ENCODE measurements around the gene CLSTN1. TPM values are rescaled to one million over a fixed set of nuclear protein-coding genes. Genes with fewer than 3 reads are reported as not detected.

Gene CLSTN1
- total RNA-seq, 1 experiment from 2014 or later: 99.3 TPM

DNA sequence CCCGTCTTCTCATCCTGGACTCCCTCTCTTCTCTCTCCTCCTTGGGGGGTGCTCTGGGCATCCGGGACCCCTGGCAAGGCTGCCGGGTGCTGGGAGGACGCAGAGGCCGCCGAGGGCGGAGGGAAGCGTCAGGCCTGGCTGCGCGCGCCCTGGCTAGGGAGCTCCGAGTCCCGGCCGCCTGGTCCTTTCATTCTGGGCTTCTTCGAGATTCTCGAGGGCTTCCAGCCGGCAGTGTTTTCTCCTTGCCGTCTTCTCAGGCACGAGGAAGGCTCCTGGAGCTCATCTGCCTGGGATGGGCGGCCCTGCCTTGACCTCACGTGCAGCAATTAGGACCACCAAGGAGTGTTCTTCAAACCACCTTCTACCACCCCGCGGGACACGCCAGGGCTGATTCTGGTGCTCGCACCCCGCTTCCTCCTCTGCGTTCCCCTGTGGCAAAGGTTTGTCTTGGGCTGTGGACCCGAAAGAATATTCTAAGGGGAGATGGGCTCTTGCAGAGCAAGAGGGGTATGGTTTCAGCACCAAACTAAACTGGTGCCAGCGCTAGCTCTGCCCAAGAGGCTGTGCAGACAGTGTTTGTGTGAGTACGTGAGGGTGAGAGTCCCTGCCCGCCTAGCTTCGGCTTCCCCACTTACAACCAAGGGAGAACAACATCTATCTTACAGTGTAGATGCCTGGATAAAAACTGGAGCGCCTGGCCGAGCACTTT is 135.7 kb downstream of the CLSTN1 start:
- H3K9me3 Mint-ChIP-seq (ENCODE audit: low read depth, unreplicated experiment): no peaks in the 10 kb centered on the region
- TF ChIP-seq, protein P1, sequence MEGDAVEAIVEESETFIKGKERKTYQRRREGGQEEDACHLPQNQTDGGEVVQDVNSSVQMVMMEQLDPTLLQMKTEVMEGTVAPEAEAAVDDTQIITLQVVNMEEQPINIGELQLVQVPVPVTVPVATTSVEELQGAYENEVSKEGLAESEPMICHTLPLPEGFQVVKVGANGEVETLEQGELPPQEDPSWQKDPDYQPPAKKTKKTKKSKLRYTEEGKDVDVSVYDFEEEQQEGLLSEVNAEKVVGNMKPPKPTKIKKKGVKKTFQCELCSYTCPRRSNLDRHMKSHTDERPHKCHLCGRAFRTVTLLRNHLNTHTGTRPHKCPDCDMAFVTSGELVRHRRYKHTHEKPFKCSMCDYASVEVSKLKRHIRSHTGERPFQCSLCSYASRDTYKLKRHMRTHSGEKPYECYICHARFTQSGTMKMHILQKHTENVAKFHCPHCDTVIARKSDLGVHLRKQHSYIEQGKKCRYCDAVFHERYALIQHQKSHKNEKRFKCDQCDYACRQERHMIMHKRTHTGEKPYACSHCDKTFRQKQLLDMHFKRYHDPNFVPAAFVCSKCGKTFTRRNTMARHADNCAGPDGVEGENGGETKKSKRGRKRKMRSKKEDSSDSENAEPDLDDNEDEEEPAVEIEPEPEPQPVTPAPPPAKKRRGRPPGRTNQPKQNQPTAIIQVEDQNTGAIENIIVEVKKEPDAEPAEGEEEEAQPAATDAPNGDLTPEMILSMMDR (IDR thresholded peaks at IDR 0.05; ENCODE audit: unreplicated experiment): no peak
- no peak overlapping the region for H3K27ac Mint-ChIP-seq (ENCODE audit: unreplicated experiment)
- peaks cover 32% of the 10 kb centered on the region for H3K36me3 Mint-ChIP-seq (ENCODE audit: insufficient read depth, unreplicated experiment)
- no TSS peak for BruUV-seq (replicated peaks)
- peaks cover 10% of the 10 kb centered on the region for H3K27me3 Mint-ChIP-seq (ENCODE audit: unreplicated experiment)
- H3K4me1 Mint-ChIP-seq (ENCODE audit: low read depth, unreplicated experiment): peaks cover 8% of the 10 kb centered on the region
- H3K4me3 Mint-ChIP-seq (ENCODE audit: low read depth, unreplicated experiment): peak overlapping the region; percentile 75
- DNase-seq: no peak
- intact Hi-C loops (cut with micrococcal nuclease; ENCODE audit: unreplicated experiment): no loop called here
- CTCF ChIA-PET: interaction anchor here (0.7 kb wide), 1 partner anchor 61 kb away, joined by 3 read pairs; no protein-coding TSS in a partner anchor

- peak; percentile 61 for DNase-seq
- Mint-ChIP-seq H3K9me3 (ENCODE audit: low read depth, unreplicated experiment) (no peaks in the 10 kb centered on the region), H3K27me3 (ENCODE audit: unreplicated experiment) (peaks cover 10% of the 10 kb centered on the region), H3K4me1 (ENCODE audit: low read depth, unreplicated experiment) (peaks cover 8% of the 10 kb centered on the region), H3K36me3 (ENCODE audit: insufficient read depth, unreplicated experiment) (peaks cover 32% of the 10 kb centered on the region), H3K27ac (ENCODE audit: unreplicated experiment) (no peak overlapping the region), H3K4me3 (ENCODE audit: low read depth, unreplicated experiment) (peak overlapping the region; percentile 75)
- CTCF ChIA-PET: interaction anchor here (0.7 kb wide), 2 partner anchors 13 to 60 kb away, joined by 3 to 4 read pairs; no protein-coding TSS in a partner anchor
- TF ChIP-seq, protein P1 (IDR thresholded peaks at IDR 0.05; ENCODE audit: unreplicated experiment): no peak
- intact Hi-C loops (cut with micrococcal nuclease; ENCODE audit: unreplicated experiment): no loop called here
- BruUV-seq (replicated peaks): no TSS peak
Measured at GRCh38 chr1:9687120-9687873, 136.5 kb downstream of the CLSTN1 start.

- Mint-ChIP-seq H3K36me3 (ENCODE audit: insufficient read depth, unreplicated experiment) (peaks cover 26% of the 10 kb centered on the region), H3K9me3 (ENCODE audit: low read depth, unreplicated experiment) (no peaks in the 10 kb centered on the region), H3K27me3 (ENCODE audit: unreplicated experiment) (no peaks in the 10 kb centered on the region), H3K27ac (ENCODE audit: unreplicated experiment) (no peak overlapping the region), H3K4me3 (ENCODE audit: low read depth, unreplicated experiment) (no peak overlapping the region), H3K4me1 (ENCODE audit: low read depth, unreplicated experiment) (peaks cover under 1% of the 10 kb centered on the region)
- no TSS peak for BruUV-seq (replicated peaks)
- intact Hi-C loops (cut with micrococcal nuclease; ENCODE audit: unreplicated experiment): no loop called here
- CTCF ChIA-PET: no interaction called here
- TF ChIP-seq, protein P1 (IDR thresholded peaks at IDR 0.05; ENCODE audit: unreplicated experiment): no peak
- DNase-seq: no peak
Measured at GRCh38 chr1:9684801-9685200, 139.0 kb downstream of the CLSTN1 start.

DNA sequence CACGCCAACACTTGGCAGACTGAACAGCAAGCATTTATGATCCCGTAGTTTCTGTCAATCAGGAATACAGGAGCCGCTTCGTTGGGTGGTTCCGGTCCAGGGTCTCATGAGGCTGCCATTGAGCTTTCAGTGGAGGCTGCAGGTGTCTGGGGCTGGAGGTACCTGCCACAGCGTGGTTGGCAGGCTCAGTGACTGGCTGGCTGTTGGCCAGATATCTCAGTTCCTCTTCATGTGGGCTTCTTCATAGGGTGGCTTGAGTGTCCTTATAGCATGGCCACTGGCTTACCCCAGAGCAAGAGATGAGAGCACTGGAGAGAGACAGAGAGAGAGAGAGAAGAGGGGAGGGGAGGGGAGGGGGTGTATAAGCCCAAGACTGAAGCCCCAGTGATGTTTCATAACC is 142.9 kb downstream of the CLSTN1 start:
- intact Hi-C loops (cut with micrococcal nuclease; ENCODE audit: unreplicated experiment): no loop called here
- H3K27ac Mint-ChIP-seq (ENCODE audit: unreplicated experiment): no peak overlapping the region
- no peaks in the 10 kb centered on the region for H3K36me3 Mint-ChIP-seq (ENCODE audit: insufficient read depth, unreplicated experiment)
- DNase-seq: no peak
- no peaks in the 10 kb centered on the region for H3K4me1 Mint-ChIP-seq (ENCODE audit: low read depth, unreplicated experiment)
- no peak overlapping the region for H3K4me3 Mint-ChIP-seq (ENCODE audit: low read depth, unreplicated experiment)
- TF ChIP-seq, protein P1 (IDR thresholded peaks at IDR 0.05; ENCODE audit: unreplicated experiment): no peak
- CTCF ChIA-PET: no interaction called here
- BruUV-seq (replicated peaks): no TSS peak
- no peaks in the 10 kb centered on the region for H3K9me3 Mint-ChIP-seq (ENCODE audit: low read depth, unreplicated experiment)
- no peaks in the 10 kb centered on the region for H3K27me3 Mint-ChIP-seq (ENCODE audit: unreplicated experiment)

Data from Calu3 (cell line).